Endothelial cell of umbilical vein (primary cell): ENCODE data around the gene ALDH2. TPM values are rescaled to one million over a fixed set of nuclear protein-coding genes. Genes with fewer than 3 reads are reported as not detected.

ENCODE experiments used
- BruUV-seq: library from RNA; stranded (reverse); fragments of 400-500 nt; replicated peaks from 2 replicates; lab custom pipeline; 2021; lab: Mats Ljungman, UMichigan
- CTCF ChIA-PET: fragments of 300-600, 350-600 bp; sonication (Branson Sonifier 250); formaldehyde crosslinking; loops from one replicate; lab custom pipeline; 2021; ENCODE audit warnings: antibody characterized with exemption, inconsistent platforms; lab: Charles Lee
- POLR2A ChIA-PET: fragments of 300-600, 350-600 bp; sonication (Branson Sonifier 250); formaldehyde crosslinking; loops from one replicate; lab custom pipeline; 2021; ENCODE audit warnings: antibody characterized with exemption, inconsistent platforms; lab: Charles Lee
- DNase-seq: peaks from one replicate; pipeline ENCODE4 v3.0.0-alpha.2; 2011; ENCODE audit warnings: low read depth, low spot score
- FAIRE-seq: peaks from 2 replicates; lab custom pipeline; 2011; peaks lifted over from hg19 to GRCh38; lab: Jason Lieb, UNC
- H2AFZ ChIP-seq: 2 replicates; pipeline ENCODE4 v1.6.0; 2012; ENCODE audit warnings: low read depth, low read length, control low read depth, inconsistent platforms
- H3K27ac ChIP-seq: 2 replicates; pipeline ENCODE4 v1.5.1; 2011; ENCODE audit warnings: low read depth, mild to moderate bottlenecking, control low read depth, low read length, moderate library complexity; ENCODE audit not compliant: insufficient read depth
- H3K27me3 ChIP-seq, 2 experiments: 2 replicates each; pipeline versions ENCODE4 v1.6.0 to v1.6.1; 2011; ENCODE audit warnings: low read length in 2 of 2, mixed read lengths in 1 of 2; ENCODE audit not compliant: control insufficient read depth in 2 of 2, insufficient read depth in 2 of 2
- H3K36me3 ChIP-seq, 2 experiments: 2 replicates in 1 of 2; 3 replicates in 1 of 2; pipeline ENCODE4 v1.5.1; 2011; ENCODE audit warnings: low read length in 2 of 2, mild to moderate bottlenecking in 1 of 2, moderate library complexity in 1 of 2; ENCODE audit not compliant: control insufficient read depth in 2 of 2, insufficient read depth in 2 of 2; ENCODE audit errors: extremely low read depth in 1 of 2
- H3K4me1 ChIP-seq: 3 replicates; pipeline ENCODE4 v1.5.1; 2011; ENCODE audit warnings: mild to moderate bottlenecking, low read length; ENCODE audit not compliant: control insufficient read depth, insufficient read depth; ENCODE audit errors: extremely low read depth
- H3K4me2 ChIP-seq: 2 replicates; pipeline ENCODE4 v1.6.1; 2011; ENCODE audit warnings: low read length, control low read depth, mixed read lengths; ENCODE audit not compliant: insufficient read depth
- H3K4me3 ChIP-seq, 3 experiments: fragments of 200-600 bp in 1 of 3; sonication (generic), shearing (Covaris generic) in 1 of 3; replicated peaks in 1 of 3; 2 replicates each; pipeline ENCODE4 v1.5.1; 2011 to 2016; ENCODE audit warnings: control low read depth in 3 of 3, low read length in 3 of 3, mild to moderate bottlenecking in 2 of 3, inconsistent platforms in 1 of 3, low read depth in 1 of 3, moderate library complexity in 1 of 3; ENCODE audit not compliant: insufficient read depth in 1 of 3
- H3K79me2 ChIP-seq: 2 replicates; pipeline ENCODE4 v1.6.0; 2012; ENCODE audit warnings: low read length, inconsistent platforms; ENCODE audit not compliant: control insufficient read depth, insufficient read depth
- H3K9ac ChIP-seq: replicated peaks from 2 replicates; pipeline ENCODE3; 2011; ENCODE audit warnings: low read length, control low read depth; ENCODE audit not compliant: insufficient read depth; ENCODE audit errors: extremely low read depth
- H3K9me1 ChIP-seq: replicated peaks from 3 replicates; pipeline ENCODE4 v1.6.0; 2011; ENCODE audit warnings: mild to moderate bottlenecking, low read length; ENCODE audit not compliant: control insufficient read depth, insufficient read depth; ENCODE audit errors: extremely low read depth
- H3K9me3 ChIP-seq: replicated peaks from 2 replicates; pipeline ENCODE4 v1.5.1; 2012; ENCODE audit warnings: low read length, inconsistent platforms; ENCODE audit not compliant: control insufficient read depth, insufficient read depth
- H4K20me1 ChIP-seq: replicated peaks from 2 replicates; pipeline ENCODE3; 2011; ENCODE audit warnings: mild to moderate bottlenecking, low read length; ENCODE audit not compliant: control insufficient read depth, insufficient read depth; ENCODE audit errors: extremely low read depth
- CTCF ChIP-seq, 2 donors: IDR thresholded peaks; 1 replicate in 1 of 2; 2 replicates in 1 of 2; pipeline ENCODE4 v1.5.1; 2011; ENCODE audit warnings: low read length in 2 of 2, mild to moderate bottlenecking in 2 of 2, moderate library complexity in 2 of 2, control low read depth in 1 of 2, inconsistent platforms in 1 of 2, low read depth in 1 of 2; ENCODE audit not compliant: insufficient read depth in 1 of 2; ENCODE audit errors: extremely low read depth in 1 of 2
- EZH2 ChIP-seq: IDR thresholded peaks from 2 replicates; pipeline ENCODE4 v1.6.1; 2012; ENCODE audit warnings: borderline replicate concordance, low read depth, mild to moderate bottlenecking, moderate library complexity, low read length, inconsistent platforms; ENCODE audit not compliant: severe bottlenecking
- FOS ChIP-seq: IDR thresholded peaks from 2 replicates; pipeline ENCODE4 v1.6.1; 2011; ENCODE audit warnings: mild to moderate bottlenecking, low read length, moderate library complexity, borderline replicate concordance; ENCODE audit not compliant: insufficient read depth
- GATA2 ChIP-seq: IDR thresholded peaks from 2 replicates; pipeline ENCODE4 v1.7.0; 2011; ENCODE audit warnings: low read depth, mild to moderate bottlenecking, moderate library complexity, mixed read lengths, low read length; ENCODE audit not compliant: insufficient read length, insufficient read depth
- JUN ChIP-seq: IDR thresholded peaks from 2 replicates; pipeline ENCODE4 v1.6.1; 2011; ENCODE audit warnings: borderline replicate concordance, low read depth; ENCODE audit not compliant: insufficient read length, insufficient read depth
- MYC ChIP-seq: IDR thresholded peaks from one replicate; pipeline ENCODE4 v1.6.1; 2011; ENCODE audit warnings: mild to moderate bottlenecking, low read depth, low read length
- POLR2A ChIP-seq: IDR thresholded peaks from 2 replicates; pipeline ENCODE4 v1.6.1; 2012; ENCODE audit warnings: low read depth, mild to moderate bottlenecking, control low read depth, low read length
- POLR2AphosphoS5 ChIP-seq: IDR thresholded peaks from 2 replicates; pipeline ENCODE4 v1.6.1; 2012; ENCODE audit warnings: low read depth, mild to moderate bottlenecking, control low read depth, low read length, moderate library complexity; ENCODE audit not compliant: insufficient read depth
- dilution Hi-C: fragments of 300-500 bp; cut with MboI; formaldehyde crosslinking; loops from one replicate; pipeline ENCODE4 v1.15.0; 2019; ENCODE audit warnings: low sequenced_read_pairs; ENCODE audit not compliant: extremely low pct_ligation_motif_present
- intact Hi-C: fragments of 100-400 bp; cut with micrococcal nuclease; formaldehyde crosslinking; loops from one replicate; pipeline ENCODE4 v1.10.0; 2022
- polyA plus RNA-seq, 4 experiments: library from polyadenylated mRNA; depleted of rRNA in 3 of 4; stranded (reverse) in 3 of 4; unstranded in 1 of 4; fragments of >200 nt; gene quantifications; 2 replicates each; pipeline versions ENCODE4 v1.2.1 to v1.2.3, GENCODE V29; 2011 to 2012; ENCODE audit warnings: missing spikeins in 1 of 4
- total RNA-seq: library from RNA; stranded (reverse); gene quantifications from 2 replicates; pipeline ENCODE4 v1.2.3, GENCODE V29; 2021
- TF ChIP-seq, protein P1 (sequence below): IDR thresholded peaks from 2 replicates; pipeline ENCODE4 v1.6.1; 2011; ENCODE audit not compliant: insufficient read depth, insufficient read length

The ALDH2 gene
- total and polyA plus RNA-seq, 2 donors (not counting 3 experiments of a cell fraction or from before 2014, with no cell fraction given), result 69.5 to 86.5 TPM

DNA sequence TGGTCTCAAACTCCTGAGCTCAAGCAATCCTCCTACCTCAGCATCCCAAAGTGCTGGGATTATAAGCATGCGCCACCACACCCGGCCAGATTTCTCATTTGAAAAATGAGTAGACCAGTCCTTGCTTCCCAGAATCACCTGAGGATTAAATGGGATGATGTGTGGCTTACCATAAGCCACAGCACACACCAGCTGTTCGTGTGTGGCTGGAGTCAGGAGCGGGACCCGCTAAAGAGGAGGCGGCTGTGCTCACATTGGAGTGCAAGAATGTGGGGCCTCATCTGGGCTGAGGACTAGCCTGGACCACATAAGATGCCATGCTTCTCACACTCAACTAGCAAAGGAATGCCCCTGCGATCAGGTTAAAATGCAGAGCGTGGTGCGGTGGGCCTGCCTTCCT is 6.7 kb upstream of the ALDH2 start:
- DNase-seq, result no peak
- dilution Hi-C loops, result no loop called here
- POLR2A ChIA-PET, result no interaction called here
- no peak overlapping the region for H3K9ac ChIP-seq
- intact Hi-C loops, result no loop called here
- no TSS peak for BruUV-seq
- no peak overlapping the region for H2AFZ ChIP-seq
- peaks cover 0 to 3% of the 10 kb centered on the region in 2 experiments for H3K27me3 ChIP-seq
- no peak overlapping the region for H3K27ac ChIP-seq
- H3K79me2 ChIP-seq, result no peaks in the 10 kb centered on the region
- H4K20me1 ChIP-seq, result no peaks in the 10 kb centered on the region
- no peaks in the 10 kb centered on the region for H3K9me3 ChIP-seq
- H3K9me1 ChIP-seq, result no peaks in the 10 kb centered on the region
- no peaks in the 10 kb centered on the region for H3K36me3 ChIP-seq
- CTCF ChIA-PET, result interaction anchor here (1.5 to 3.5 kb wide), 2 partner anchors 15 to 53 kb away, joined by 3 to 18 read pairs; no protein-coding TSS in a partner anchor
- H3K4me1 ChIP-seq, result no peaks in the 10 kb centered on the region
- FAIRE-seq, result no peak
- TF ChIP-seq POLR2AphosphoS5 (no peak), CTCF (IDR thresholded peaks at IDR 0.05; ENCODE audit: extremely low read depth in 1 of 2, insufficient read depth in 1 of 2, low read depth in 1 of 2, low read length in 2 of 2) (no peak), EZH2 (no peak), JUN (no peak), MYC (no peak), GATA2 (no peak), POLR2A (no peak), FOS (no peak)
- TF ChIP-seq, protein P1, sequence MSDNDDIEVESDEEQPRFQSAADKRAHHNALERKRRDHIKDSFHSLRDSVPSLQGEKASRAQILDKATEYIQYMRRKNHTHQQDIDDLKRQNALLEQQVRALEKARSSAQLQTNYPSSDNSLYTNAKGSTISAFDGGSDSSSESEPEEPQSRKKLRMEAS, result no peak
- H3K4me2 ChIP-seq, result no peak overlapping the region
- H3K4me3 ChIP-seq, result no peak overlapping the region
